ENCODE measurements around the gene ADARB1. TPM values are rescaled to one million over a fixed set of nuclear protein-coding genes. Genes with fewer than 3 reads are reported as not detected.

The ADARB1 gene
- total and polyA plus RNA-seq, 2 experiments from 2014 or later, result 4.8 to 14.8 TPM

DNA sequence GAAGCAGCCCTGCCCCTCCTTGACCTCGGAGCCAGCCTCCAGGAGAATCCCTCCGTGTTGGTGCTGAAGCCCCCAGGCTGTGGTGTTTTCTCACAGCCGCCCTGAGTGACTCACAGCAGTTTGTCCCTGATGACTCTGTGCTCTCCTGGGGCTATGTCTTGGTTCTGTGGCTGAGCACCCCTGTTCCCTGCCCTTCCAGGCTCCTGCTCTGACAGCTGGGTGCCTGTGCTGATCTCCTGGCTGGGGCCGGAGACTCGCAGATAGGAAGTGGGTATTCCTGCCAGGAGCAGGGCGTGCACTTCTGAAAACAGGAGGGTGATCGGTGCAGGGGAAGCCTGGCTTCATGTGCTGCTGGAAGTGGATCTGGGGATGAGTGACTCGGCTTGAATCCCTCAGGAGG, 178.8 kb downstream of the ADARB1 start:
- no peak for DNase-seq (ENCODE audit: low spot score)
- H3F3A ChIP-seq (replicated peaks; ENCODE audit: low read depth), result no peaks in the 10 kb centered on the region
- peaks cover 14% of the 10 kb centered on the region for H3K4me1 Mint-ChIP-seq
- H3K4me1 ChIP-seq (ENCODE audit: insufficient read depth), result no peaks in the 10 kb centered on the region
- no peaks in the 10 kb centered on the region for H3K36me3 ChIP-seq (ENCODE audit: insufficient read depth)
- TF ChIP-seq, protein P1, sequence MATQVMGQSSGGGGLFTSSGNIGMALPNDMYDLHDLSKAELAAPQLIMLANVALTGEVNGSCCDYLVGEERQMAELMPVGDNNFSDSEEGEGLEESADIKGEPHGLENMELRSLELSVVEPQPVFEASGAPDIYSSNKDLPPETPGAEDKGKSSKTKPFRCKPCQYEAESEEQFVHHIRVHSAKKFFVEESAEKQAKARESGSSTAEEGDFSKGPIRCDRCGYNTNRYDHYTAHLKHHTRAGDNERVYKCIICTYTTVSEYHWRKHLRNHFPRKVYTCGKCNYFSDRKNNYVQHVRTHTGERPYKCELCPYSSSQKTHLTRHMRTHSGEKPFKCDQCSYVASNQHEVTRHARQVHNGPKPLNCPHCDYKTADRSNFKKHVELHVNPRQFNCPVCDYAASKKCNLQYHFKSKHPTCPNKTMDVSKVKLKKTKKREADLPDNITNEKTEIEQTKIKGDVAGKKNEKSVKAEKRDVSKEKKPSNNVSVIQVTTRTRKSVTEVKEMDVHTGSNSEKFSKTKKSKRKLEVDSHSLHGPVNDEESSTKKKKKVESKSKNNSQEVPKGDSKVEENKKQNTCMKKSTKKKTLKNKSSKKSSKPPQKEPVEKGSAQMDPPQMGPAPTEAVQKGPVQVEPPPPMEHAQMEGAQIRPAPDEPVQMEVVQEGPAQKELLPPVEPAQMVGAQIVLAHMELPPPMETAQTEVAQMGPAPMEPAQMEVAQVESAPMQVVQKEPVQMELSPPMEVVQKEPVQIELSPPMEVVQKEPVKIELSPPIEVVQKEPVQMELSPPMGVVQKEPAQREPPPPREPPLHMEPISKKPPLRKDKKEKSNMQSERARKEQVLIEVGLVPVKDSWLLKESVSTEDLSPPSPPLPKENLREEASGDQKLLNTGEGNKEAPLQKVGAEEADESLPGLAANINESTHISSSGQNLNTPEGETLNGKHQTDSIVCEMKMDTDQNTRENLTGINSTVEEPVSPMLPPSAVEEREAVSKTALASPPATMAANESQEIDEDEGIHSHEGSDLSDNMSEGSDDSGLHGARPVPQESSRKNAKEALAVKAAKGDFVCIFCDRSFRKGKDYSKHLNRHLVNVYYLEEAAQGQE (IDR thresholded peaks at IDR 0.05; ENCODE audit: unreplicated experiment), result no peak
- TF ChIP-seq, protein P2, sequence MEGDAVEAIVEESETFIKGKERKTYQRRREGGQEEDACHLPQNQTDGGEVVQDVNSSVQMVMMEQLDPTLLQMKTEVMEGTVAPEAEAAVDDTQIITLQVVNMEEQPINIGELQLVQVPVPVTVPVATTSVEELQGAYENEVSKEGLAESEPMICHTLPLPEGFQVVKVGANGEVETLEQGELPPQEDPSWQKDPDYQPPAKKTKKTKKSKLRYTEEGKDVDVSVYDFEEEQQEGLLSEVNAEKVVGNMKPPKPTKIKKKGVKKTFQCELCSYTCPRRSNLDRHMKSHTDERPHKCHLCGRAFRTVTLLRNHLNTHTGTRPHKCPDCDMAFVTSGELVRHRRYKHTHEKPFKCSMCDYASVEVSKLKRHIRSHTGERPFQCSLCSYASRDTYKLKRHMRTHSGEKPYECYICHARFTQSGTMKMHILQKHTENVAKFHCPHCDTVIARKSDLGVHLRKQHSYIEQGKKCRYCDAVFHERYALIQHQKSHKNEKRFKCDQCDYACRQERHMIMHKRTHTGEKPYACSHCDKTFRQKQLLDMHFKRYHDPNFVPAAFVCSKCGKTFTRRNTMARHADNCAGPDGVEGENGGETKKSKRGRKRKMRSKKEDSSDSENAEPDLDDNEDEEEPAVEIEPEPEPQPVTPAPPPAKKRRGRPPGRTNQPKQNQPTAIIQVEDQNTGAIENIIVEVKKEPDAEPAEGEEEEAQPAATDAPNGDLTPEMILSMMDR (conservative IDR thresholded peaks at IDR 0.05; ENCODE audit: low read depth in 2 of 2), result no peak
- TF ChIP-seq EZH2 (IDR thresholded peaks at IDR 0.05; ENCODE audit: low read depth, unreplicated experiment) (no peak), ZNF331 (CRISPR knock-in tag; IDR thresholded peaks at IDR 0.05; ENCODE audit: low read depth) (no peak), EZH2phosphoT487 (IDR thresholded peaks at IDR 0.05; ENCODE audit: unreplicated experiment) (no peak), CREB1 (CRISPR knock-in tag; IDR thresholded peaks at IDR 0.05; ENCODE audit: low read depth) (no peak)
- TF ChIP-seq, protein P3, sequence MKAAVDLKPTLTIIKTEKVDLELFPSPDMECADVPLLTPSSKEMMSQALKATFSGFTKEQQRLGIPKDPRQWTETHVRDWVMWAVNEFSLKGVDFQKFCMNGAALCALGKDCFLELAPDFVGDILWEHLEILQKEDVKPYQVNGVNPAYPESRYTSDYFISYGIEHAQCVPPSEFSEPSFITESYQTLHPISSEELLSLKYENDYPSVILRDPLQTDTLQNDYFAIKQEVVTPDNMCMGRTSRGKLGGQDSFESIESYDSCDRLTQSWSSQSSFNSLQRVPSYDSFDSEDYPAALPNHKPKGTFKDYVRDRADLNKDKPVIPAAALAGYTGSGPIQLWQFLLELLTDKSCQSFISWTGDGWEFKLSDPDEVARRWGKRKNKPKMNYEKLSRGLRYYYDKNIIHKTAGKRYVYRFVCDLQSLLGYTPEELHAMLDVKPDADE (IDR thresholded peaks at IDR 0.05), result no peak
- TF ChIP-seq, protein P4, sequence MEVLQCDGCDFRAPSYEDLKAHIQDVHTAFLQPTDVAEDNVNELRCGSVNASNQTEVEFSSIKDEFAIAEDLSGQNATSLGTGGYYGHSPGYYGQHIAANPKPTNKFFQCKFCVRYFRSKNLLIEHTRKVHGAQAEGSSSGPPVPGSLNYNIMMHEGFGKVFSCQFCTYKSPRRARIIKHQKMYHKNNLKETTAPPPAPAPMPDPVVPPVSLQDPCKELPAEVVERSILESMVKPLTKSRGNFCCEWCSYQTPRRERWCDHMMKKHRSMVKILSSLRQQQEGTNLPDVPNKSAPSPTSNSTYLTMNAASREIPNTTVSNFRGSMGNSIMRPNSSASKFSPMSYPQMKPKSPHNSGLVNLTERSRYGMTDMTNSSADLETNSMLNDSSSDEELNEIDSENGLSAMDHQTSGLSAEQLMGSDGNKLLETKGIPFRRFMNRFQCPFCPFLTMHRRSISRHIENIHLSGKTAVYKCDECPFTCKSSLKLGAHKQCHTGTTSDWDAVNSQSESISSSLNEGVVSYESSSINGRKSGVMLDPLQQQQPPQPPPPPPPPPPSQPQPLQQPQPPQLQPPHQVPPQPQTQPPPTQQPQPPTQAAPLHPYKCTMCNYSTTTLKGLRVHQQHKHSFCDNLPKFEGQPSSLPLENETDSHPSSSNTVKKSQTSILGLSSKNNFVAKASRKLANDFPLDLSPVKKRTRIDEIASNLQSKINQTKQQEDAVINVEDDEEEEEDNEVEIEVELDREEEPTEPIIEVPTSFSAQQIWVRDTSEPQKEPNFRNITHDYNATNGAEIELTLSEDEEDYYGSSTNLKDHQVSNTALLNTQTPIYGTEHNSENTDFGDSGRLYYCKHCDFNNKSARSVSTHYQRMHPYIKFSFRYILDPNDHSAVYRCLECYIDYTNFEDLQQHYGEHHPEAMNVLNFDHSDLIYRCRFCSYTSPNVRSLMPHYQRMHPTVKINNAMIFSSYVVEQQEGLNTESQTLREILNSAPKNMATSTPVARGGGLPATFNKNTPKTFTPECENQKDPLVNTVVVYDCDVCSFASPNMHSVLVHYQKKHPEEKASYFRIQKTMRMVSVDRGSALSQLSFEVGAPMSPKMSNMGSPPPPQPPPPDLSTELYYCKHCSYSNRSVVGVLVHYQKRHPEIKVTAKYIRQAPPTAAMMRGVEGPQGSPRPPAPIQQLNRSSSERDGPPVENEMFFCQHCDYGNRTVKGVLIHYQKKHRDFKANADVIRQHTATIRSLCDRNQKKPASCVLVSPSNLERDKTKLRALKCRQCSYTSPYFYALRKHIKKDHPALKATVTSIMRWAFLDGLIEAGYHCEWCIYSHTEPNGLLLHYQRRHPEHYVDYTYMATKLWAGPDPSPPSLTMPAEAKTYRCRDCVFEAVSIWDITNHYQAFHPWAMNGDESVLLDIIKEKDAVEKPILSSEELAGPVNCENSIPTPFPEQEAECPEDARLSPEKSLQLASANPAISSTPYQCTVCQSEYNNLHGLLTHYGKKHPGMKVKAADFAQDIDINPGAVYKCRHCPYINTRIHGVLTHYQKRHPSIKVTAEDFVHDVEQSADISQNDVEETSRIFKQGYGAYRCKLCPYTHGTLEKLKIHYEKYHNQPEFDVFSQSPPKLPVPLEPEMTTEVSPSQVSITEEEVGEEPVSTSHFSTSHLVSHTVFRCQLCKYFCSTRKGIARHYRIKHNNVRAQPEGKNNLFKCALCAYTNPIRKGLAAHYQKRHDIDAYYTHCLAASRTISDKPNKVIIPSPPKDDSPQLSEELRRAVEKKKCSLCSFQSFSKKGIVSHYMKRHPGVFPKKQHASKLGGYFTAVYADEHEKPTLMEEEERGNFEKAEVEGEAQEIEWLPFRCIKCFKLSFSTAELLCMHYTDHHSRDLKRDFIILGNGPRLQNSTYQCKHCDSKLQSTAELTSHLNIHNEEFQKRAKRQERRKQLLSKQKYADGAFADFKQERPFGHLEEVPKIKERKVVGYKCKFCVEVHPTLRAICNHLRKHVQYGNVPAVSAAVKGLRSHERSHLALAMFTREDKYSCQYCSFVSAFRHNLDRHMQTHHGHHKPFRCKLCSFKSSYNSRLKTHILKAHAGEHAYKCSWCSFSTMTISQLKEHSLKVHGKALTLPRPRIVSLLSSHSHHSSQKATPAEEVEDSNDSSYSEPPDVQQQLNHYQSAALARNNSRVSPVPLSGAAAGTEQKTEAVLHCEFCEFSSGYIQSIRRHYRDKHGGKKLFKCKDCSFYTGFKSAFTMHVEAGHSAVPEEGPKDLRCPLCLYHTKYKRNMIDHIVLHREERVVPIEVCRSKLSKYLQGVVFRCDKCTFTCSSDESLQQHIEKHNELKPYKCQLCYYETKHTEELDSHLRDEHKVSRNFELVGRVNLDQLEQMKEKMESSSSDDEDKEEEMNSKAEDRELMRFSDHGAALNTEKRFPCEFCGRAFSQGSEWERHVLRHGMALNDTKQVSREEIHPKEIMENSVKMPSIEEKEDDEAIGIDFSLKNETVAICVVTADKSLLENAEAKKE (CRISPR knock-in tag; IDR thresholded peaks at IDR 0.05), result no peak
- ATAC-seq, result no peak
- H3K4me2 ChIP-seq, result no peak overlapping the region
- H3K4me3 ChIP-seq, result no peak overlapping the region
- no peaks in the 10 kb centered on the region for H3K36me3 Mint-ChIP-seq (ENCODE audit: low read depth)
- H3K27ac Mint-ChIP-seq, result no peak overlapping the region
- H3K9me3 Mint-ChIP-seq, result peaks cover 4% of the 10 kb centered on the region; the same call in 1 of the 3 replicates
- H3K4me3 Mint-ChIP-seq, result no peak overlapping the region
- no peak overlapping the region for H3K27ac ChIP-seq (ENCODE audit: low read depth)
- no peaks in the 10 kb centered on the region for H4K20me1 ChIP-seq (replicated peaks; ENCODE audit: insufficient read depth)
- peaks cover 8% of the 10 kb centered on the region for H3K27me3 Mint-ChIP-seq (ENCODE audit: insufficient read depth, low read depth, poor library complexity)
- no peaks in the 10 kb centered on the region for H3K9me2 ChIP-seq (ENCODE audit: insufficient read depth)
- H3K79me2 ChIP-seq (replicated peaks; ENCODE audit: insufficient read depth), result no peaks in the 10 kb centered on the region
- no peaks in the 10 kb centered on the region for H3K27me3 ChIP-seq (ENCODE audit: insufficient read depth)
- H2AFZ ChIP-seq, result no peak overlapping the region
